Measurements from ENCODE around the gene CLDN5. TPM values are rescaled to one million over a fixed set of nuclear protein-coding genes. Genes with fewer than 3 reads are reported as not detected.

CLDN5 gene
- total and polyA plus RNA-seq, 4 donors = 157 to 548 (median 364) TPM

GRCh38 chr22:19523240-19524169, 705 bp downstream of the CLDN5 start:
- peaks cover 0 to 11% (median 6%) of the 10 kb centered on the region in 3 donors for H3K27me3 ChIP-seq (ENCODE audit: control insufficient read depth in 3 of 3, insufficient read depth in 3 of 3, low read length in 2 of 3)
- ATAC-seq (ENCODE audit: insufficient read depth, low FRiP score) = no peak
- DNase-seq = peak in 2 of 3 donors; percentile 52 to 63
- TF ChIP-seq CTCF (IDR thresholded peaks at IDR 0.05; ENCODE audit: control extremely low read depth, extremely low read depth) = no peak
- H3K27ac ChIP-seq (ENCODE audit: low read depth in 1 of 2, low read length in 1 of 2) = peak overlapping the region; percentile 58 to 83
- peaks cover 0 to 6% (median 0%) of the 10 kb centered on the region in 4 donors for H3K36me3 ChIP-seq (ENCODE audit: control insufficient read depth in 4 of 4, insufficient read depth in 4 of 4, low read length in 4 of 4)
- 1 to 2% methylated on average over 85 to 99 of the region's 99 CpGs for WGBS, 2 donors
- H3K4me1 ChIP-seq (ENCODE audit: control insufficient read depth in 5 of 5, insufficient read depth in 5 of 5, low read length in 5 of 5) = peaks cover 0 to 24% (median 10%) of the 10 kb centered on the region in 5 donors
- no peak overlapping the region for H3K9ac ChIP-seq (ENCODE audit: insufficient read depth in 1 of 2, low read length in 2 of 2)
- peak overlapping the region; percentile 66 for H3K4me3 ChIP-seq
- peaks cover 0 to 5% (median 0%) of the 10 kb centered on the region in 4 donors for H3K9me3 ChIP-seq (ENCODE audit: control insufficient read depth in 4 of 4, insufficient read depth in 3 of 4, low read length in 3 of 4)

GRCh38 chr22:19522881-19523239, 1.4 kb downstream of the CLDN5 start:
- H3K9ac ChIP-seq (ENCODE audit: insufficient read depth in 1 of 2, low read length in 2 of 2) = no peak overlapping the region
- no peak for DNase-seq
- 30 to 35% methylated on average over 9 of the region's 9 CpGs for WGBS, 2 donors
- H3K27me3 ChIP-seq (ENCODE audit: control insufficient read depth in 3 of 3, insufficient read depth in 3 of 3, low read length in 2 of 3) = peaks cover 0 to 11% (median 6%) of the 10 kb centered on the region in 3 donors
- H3K9me3 ChIP-seq (ENCODE audit: control insufficient read depth in 4 of 4, insufficient read depth in 3 of 4, low read length in 3 of 4) = peaks cover 0 to 5% (median 0%) of the 10 kb centered on the region in 4 donors
- H3K4me3 ChIP-seq = peak overlapping the region; percentile 66
- TF ChIP-seq CTCF (IDR thresholded peaks at IDR 0.05; ENCODE audit: control extremely low read depth, extremely low read depth) = no peak
- peaks cover 0 to 24% (median 10%) of the 10 kb centered on the region in 5 donors for H3K4me1 ChIP-seq (ENCODE audit: control insufficient read depth in 5 of 5, insufficient read depth in 5 of 5, low read length in 5 of 5)
- no peak for ATAC-seq (ENCODE audit: insufficient read depth, low FRiP score)
- H3K27ac ChIP-seq (ENCODE audit: low read depth in 1 of 2, low read length in 1 of 2) = peak overlapping the region; percentile 42 to 83
- peaks cover 0 to 6% (median 0%) of the 10 kb centered on the region in 4 donors for H3K36me3 ChIP-seq (ENCODE audit: control insufficient read depth in 4 of 4, insufficient read depth in 4 of 4, low read length in 4 of 4)

- Histone ChIP-seq H3K27me3 (ENCODE audit: control insufficient read depth in 3 of 3, insufficient read depth in 3 of 3, low read length in 2 of 3) (peaks cover 0 to 11% (median 6%) of the 10 kb centered on the region in 3 donors), H3K27ac (ENCODE audit: low read depth in 1 of 2, low read length in 1 of 2) (peak overlapping the region; percentile 61 to 83), H3K36me3 (ENCODE audit: control insufficient read depth in 4 of 4, insufficient read depth in 4 of 4, low read length in 4 of 4) (peaks cover 0 to 6% (median 0%) of the 10 kb centered on the region in 4 donors), H3K4me3 (peak overlapping the region; percentile 66), H3K9me3 (ENCODE audit: control insufficient read depth in 4 of 4, insufficient read depth in 3 of 4, low read length in 3 of 4) (peaks cover 0 to 5% (median 0%) of the 10 kb centered on the region in 4 donors), H3K4me1 (ENCODE audit: control insufficient read depth in 5 of 5, insufficient read depth in 5 of 5, low read length in 5 of 5) (peaks cover 0 to 24% (median 10%) of the 10 kb centered on the region in 5 donors), H3K9ac (ENCODE audit: insufficient read depth in 1 of 2, low read length in 2 of 2) (no peak overlapping the region)
- ATAC-seq (ENCODE audit: insufficient read depth, low FRiP score) = no peak
- DNase-seq = peak in 1 of 3 donors; percentile 22
- no peak for TF ChIP-seq CTCF (IDR thresholded peaks at IDR 0.05; ENCODE audit: control extremely low read depth, extremely low read depth)
- WGBS, 2 donors = 52 to 54% methylated on average over 12 to 16 of the region's 16 CpGs
Measured at GRCh38 chr22:19522190-19522880, 1.9 kb downstream of the CLDN5 start.
